SIG-M5 (cell line): ENCODE measurements around the gene ZMYND8.
"Not testable (repeated sequence)": the region's sequence is repeated elsewhere in the genome, so short reads cannot be mapped to it uniquely, and the experiment has no call there.

Source experiments
- DNase-seq: peaks from one replicate; lab custom pipeline; 2025; lab: John Stamatoyannopoulos, UW

ZMYND8 gene

GRCh38 chr20:47286681-47287080 lies 69.8 kb downstream of the ZMYND8 start:
- no peak for DNase-seq

GRCh38 chr20:47285189-47285588 lies 71.3 kb downstream of the ZMYND8 start:
- DNase-seq, result no peak

DNA sequence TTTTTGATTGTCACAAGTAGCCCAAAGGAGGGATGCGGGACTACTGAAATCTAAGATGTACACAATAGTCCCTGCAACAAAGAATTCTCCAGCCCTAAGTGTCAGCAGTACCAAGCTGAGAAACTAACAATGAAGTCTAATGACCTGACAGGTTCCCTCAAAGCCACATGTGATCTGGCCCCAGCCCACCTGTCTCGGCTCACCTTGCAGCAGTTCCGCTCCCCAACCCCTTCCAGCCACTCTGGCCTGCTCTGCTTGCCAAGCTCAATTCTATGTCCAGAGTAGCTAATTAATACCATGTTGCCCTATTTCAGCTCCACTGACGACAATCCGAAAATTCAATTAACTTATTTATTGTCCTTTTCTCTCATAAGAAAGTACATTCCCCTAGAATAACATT lies 72.1 kb downstream of the ZMYND8 start:
- no peak for DNase-seq

- no peak for DNase-seq
These were observed 73.1 kb downstream of the ZMYND8 start for GRCh38 chr20:47283411-47283810.

GRCh38 chr20:47282864-47283263 lies 73.6 kb downstream of the ZMYND8 start:
- DNase-seq, result no peak

- no peak for DNase-seq
These were observed 75.1 kb downstream of the ZMYND8 start for GRCh38 chr20:47281376-47281775.

DNA sequence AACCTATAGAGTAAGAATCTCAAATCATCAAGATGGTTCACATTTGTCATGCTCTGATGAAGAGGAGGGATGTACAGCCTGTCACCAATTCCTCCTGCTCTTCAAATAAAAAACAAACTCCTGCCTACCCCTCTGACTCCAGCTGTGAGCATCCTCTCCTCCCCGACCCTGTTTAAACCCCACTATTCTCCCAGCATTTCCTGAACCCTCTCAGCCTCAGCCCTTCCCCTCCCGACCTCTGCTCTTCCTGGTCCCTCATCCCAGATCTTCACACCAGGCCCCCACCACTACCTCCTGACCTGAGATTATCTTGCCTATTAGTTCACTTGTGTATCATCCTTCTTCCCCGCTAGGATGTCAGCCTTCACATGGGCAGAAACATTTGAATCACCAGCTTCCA lies 75.8 kb downstream of the ZMYND8 start:
- DNase-seq, result no peak

GRCh38 chr20:47280228-47280627 lies 76.3 kb downstream of the ZMYND8 start:
- DNase-seq, result no peak

DNA sequence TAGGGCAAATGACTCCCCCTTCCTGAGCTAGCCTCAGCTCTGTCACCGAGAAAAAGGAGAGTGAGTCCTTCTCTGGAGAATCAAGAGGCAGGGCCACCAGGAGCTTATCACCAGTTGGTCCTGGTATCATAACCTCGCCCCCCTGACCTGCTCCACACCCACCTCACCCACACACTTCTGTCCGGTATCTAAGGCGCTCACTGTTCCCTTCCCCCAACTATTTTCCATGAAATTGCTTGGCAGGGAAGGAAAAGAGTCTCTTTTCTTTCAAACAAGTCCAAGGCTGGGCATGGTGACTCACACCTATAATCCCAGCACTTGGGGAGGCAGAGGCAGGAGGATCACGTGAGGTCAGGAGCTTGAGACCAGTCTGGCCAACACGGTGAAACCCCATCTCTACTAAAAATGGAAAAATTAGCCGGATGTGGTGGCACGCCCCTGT lies 77.6 kb downstream of the ZMYND8 start:
- no peak for DNase-seq

- DNase-seq, result not testable (repeated sequence)
These were observed 79.0 kb downstream of the ZMYND8 start for GRCh38 chr20:47277535-47277872.

GRCh38 chr20:47276851-47277534 lies 79.5 kb downstream of the ZMYND8 start:
- no peak for DNase-seq

DNA sequence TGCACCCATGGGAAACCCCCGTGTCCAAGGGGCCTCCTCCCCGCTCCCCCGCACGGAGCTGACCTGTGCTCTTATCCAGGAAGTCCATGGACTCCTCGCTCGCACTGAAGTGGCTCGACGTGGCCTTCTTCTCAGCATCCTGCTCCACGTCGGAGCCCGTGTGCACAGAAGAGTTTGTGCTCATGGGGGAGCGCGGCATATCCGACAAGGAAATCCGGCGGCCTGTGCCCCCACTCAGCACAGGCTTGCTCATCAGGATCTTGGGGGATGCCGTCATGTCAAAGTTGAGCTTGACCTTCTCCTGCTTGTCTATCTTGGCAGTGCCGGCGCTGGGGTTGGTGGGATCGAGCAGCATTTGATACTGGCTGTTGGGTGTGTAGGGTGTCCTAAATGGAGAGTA lies 80.2 kb downstream of the ZMYND8 start:
- DNase-seq, result no peak

GRCh38 chr20:47275548-47275947 lies 81.0 kb downstream of the ZMYND8 start:
- no peak for DNase-seq

- peak; percentile 53 for DNase-seq
These were observed 81.9 kb downstream of the ZMYND8 start for GRCh38 chr20:47274401-47275108.

DNA sequence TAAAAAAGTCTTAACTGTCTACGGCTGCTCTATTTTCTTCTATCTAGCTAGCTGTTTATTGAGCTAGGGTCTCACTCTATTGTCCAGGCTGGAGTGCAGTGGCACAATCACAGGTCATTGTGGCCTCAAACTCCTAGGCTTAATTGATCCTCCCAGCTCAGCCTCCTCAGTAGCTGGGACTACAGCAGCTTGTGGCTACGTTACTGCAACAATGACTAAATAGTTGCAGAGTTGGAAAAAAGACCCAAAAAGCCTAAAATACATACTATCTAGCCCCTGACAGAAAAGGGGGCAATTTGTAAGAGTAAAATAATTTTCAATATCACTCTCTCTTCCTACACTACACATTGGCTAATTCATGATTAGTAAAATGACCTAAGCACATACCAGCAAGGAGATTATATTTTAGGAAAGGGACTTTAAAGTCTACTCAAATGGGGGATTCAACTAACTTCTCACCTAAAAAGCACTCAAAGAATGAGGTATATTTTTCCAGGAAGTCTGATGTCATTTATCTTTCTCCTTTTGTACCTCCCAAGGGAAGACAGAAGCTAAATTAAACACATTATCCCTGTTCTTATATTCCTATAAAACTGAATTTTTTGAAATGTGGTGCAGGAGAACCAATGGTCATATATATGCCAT lies 82.8 kb downstream of the ZMYND8 start:
- DNase-seq, result no peak

DNA sequence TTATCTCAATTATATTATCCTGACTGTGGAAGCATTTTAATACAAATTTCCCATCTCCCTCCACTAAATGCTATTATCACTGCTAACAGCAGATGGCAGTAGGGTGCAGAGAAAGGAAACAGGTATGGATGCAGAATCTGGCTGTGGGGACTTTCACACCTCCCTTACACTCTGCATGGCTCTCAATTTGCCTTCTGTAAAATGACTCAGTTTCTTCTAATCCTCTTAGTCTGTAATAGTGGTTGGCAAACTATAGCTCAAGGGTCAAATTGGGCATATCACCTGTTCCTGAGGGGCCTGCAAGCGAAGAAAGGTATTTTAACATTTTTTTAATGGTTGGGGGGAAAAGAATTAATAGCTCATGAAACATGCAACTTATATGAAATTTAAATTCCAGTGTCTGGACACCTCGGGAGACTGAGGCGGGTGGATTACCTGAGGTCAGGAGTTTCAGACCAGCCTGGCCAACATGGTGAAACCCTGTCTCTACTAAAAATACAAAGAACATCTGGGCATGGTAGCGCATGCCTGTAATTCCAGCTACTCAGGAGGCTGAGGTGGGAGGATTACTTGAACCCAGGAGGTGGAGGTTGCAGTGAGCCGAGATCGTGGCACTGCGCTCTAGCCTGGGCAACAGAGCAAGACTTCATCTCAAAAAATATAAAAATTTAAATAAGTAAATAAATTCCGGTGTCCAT lies 83.5 kb downstream of the ZMYND8 start:
- DNase-seq, result no peak

DNA sequence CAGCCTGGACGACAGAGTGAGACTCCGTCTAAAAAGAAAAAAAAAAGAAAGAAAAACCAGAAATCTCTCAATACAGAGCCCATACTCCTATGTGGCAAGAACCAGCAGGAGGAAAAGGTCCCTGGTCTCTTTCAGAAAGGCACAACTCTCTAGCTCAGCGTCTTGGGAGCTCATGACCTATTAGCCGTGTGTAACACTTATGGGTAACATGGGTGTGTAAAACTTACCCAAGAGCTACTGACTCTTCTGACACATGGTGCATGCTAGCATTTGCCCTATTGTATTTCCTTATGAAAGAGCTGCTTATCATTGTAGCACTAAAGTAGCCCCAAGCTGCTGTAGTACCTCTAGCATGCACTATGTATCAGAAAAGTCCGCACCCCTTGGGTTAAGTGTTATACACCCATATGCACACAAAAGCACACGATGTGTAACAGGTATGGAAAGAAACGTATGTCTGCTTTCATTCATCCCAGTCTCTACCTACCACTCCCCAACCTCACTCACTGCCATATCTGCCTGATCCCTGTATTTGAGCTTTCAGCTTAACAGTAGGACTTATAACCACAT lies 85.4 kb downstream of the ZMYND8 start:
- no peak for DNase-seq

GRCh38 chr20:47269309-47270165 lies 87.0 kb downstream of the ZMYND8 start:
- no peak for DNase-seq

- DNase-seq, result no peak
These were observed 88.9 kb downstream of the ZMYND8 start for GRCh38 chr20:47267621-47268020.

DNA sequence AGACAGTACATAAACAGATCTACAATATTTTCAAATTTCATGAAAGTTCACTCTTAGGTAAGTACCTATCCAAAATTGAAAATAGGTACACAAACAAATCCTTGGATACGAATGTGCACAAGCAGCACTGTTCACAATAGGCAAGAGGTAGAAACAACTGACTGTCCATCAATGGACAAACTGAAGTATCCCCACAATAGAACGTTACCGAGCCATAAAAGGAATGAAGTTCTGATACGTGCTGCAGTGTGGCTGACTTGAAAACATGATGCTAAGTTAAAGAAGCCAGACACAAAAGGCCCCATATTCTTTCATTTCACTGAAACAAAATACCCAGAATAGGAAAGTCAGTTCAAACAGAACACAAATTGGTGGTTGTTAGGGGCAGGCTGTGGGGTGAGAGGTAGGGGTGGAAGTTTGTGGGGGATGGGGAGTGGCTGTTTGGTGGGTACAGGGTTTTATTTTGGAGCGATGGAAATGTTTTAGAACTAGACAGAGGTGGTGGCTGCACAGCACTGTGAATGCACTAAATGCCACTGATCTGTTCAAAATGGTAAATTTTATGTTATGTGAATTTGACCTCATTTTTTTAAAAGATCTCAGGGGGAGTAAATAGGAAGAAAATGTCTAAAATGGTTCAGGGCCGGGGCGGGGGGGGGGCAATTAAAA lies 89.5 kb downstream of the ZMYND8 start:
- no peak for DNase-seq

- DNase-seq, result no peak
These were observed 90.5 kb downstream of the ZMYND8 start for GRCh38 chr20:47265984-47266383.
